HG02938 (cell line): ENCODE measurements around the gene SLC35F6.
"Not testable (repeated sequence)": the region's sequence is repeated elsewhere in the genome, so short reads cannot be mapped to it uniquely, and the experiment has no call there.

Experiments
- ATAC-seq: cut with Tn5 transposase; IDR thresholded peaks from one replicate; pipeline ENCODE4 v1.9.1; 2021; ENCODE audit warnings: mild to moderate bottlenecking, moderate library complexity; ENCODE audit not compliant: unreplicated experiment

SLC35F6 gene

DNA sequence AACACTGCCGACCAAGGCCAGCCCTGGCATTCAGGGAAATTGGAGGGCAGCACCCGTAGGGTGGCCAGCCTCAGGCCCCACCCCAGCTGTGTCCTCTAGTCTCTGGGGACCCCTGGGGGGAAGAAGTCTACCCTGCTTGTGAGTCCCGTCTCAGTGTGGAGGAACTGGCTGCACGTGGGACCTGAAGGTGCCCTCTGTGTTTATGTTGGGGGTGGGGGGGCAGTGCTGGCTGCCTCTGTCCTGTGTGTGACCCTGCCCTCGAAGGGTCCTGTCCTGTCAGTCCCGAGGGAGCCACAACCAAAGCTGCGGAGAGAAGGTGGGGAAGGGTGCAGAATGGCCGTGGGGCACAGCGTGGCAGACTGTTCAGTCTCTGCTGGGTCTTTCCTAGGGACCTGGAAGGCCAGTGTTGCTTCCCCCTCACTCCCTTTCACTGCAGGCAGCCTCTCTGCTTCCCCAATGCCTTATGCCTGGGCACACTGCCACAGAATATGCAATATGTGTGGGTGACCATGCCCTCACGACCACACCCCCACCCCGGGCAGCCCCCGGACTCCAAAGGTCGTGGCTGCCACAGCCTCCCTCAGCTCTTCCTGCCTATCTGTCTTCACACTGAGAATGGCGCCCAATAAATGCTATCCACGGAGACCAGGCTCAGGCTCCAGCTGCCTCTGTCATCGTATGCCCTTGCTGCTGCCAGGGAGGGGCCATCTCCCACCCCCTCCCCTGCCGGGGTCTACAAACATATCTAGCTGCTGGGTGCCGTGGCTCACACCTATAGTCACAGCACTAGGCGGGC, 33.3 kb upstream of the SLC35F6 start:
- ATAC-seq = no peak

DNA sequence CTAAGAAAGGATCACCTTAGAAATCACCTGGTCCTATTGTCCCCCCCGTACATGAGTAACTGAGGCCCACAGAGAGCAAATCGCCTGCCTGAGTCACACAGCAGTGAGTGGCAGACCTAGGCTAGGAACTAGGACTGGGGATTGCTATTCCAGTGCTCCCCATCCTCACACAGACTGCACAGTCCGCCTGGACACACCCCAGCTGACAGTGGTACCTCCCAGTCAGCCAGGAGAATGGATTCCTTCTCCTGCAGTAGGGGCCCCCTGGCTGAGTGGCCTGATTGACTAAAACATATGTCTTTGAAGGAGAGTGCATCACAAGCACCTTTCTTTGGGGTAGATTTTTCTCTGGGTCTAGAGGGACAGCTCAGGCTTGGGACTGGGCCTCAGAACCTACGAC, 32.4 kb upstream of the SLC35F6 start:
- no peak for ATAC-seq

DNA sequence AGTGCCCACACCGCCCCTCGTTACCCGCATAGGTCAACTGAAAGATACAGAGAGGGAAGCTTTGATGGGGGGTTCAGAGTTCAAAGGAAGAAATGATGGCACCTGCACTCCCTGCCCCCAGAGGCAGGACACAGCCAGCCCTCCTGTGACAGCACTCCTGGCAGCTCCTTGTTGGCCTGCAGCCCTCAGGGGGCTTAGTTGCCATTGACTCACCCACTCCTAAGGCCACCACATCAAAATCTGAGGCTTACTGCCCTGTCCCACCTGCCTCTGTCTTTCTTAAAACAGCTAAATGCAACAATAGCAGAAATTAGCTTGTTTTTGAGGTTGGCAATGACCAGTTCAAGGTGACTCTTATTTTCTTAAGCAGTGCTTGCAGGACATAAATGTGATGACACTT, 31.6 kb upstream of the SLC35F6 start:
- no peak for ATAC-seq

DNA sequence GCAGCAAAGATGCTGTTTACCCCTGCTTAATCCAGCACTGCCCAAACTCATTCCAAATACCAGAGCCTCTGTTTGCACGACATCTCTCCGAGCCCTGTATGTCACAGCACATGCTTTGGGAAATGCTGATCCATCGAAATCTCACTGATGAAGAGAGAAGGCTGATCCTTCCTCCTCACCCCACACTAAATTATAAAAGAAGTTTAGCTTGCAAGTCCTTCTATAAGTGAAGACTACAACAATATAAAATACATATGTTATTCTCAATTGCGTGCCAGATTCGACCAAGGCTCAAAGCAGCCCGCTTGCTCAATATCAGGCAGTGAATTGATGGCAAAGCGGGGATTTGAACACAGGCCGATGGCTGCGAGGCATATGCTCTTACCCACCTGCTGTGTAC, 30.7 kb upstream of the SLC35F6 start:
- no peak for ATAC-seq

DNA sequence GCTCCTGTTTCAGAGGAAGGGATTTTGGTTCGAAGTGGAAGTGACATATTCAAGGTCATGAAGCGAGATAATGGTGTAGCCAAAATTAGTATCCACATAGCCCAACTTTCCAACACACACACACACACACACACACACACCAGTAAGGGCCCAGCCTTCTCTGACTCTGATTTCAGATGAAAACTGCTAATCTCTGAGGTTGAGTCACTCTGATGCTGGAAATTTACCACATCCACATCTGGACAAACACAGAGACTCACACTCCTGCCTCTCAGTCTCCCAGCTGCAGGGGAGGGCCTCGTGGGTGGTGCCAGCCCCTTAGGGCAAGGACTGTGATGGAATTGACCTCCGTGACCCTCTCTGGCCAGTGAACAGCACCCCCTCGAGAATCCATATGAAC, 29.0 kb upstream of the SLC35F6 start:
- ATAC-seq = no peak

DNA sequence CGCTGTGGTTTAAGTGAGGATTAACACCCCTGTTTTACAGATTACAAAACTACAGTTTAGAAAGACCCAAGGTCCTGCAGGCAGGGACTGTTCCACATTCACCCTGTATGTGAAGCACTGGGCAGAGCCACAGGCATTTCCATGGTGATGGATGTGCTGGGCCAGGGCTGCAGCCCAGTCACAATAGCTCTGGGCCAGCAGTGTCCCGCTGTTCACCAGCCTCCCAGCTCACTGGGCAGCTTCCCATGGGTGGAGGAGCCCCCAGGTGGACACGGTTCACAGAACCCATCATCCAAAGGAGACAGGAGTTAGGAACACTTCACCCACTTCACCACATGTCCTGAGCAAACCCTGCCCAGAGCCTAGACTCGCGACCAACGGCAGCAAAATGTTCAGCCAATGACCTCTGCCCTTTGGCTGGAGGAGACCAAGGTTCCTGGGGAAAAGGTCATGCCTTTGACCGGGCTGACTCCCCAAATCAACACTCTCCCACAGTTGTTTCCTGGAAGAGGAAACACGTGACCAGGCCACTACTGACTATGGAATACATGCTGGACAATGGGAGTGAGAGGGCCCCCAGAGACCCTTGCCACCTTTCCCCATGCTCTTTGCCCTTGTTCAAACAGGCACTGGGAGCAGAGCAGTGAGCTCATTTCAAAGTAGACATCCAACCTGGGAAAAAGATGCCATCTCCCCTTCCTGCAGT, 28.0 kb upstream of the SLC35F6 start:
- no peak for ATAC-seq

DNA sequence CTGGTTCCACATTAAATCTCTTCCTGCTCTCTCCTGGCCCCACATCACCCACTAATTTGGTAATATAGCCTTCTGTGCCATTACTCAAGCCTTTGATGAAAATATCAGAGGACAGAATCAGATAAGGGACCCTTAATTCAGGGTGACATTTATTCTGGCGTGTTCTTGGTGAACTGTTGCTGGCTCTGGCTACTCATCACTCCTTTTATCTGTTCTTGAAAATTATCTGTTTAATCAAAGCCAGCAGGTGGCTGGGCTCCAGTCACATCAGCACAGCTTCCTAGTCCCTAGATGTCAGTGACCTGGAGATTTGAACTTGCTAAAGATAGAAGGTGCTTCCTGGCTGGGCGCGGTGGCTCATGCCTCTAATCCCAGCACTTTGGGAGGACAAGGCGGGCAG, 26.9 kb upstream of the SLC35F6 start:
- ATAC-seq = no peak

DNA sequence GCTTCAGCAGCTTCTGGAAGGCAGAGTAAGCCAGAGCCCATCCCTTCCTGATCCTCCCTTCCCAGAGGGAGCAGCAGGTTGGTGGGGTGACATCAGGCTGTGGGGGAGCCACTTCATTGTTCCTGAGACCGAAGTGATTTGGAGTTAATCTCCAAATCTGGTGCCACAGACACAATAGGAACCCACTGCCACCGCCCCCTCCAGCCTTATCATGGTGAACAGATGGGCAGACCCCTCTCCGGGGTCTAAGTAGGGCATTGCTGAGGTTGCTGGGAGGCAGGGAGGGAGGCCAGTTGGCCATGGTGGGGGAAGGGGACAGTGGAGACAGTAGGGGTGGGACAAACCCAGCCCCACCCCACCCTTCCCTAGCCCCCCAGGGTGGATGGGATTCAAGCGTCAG, 25.6 kb upstream of the SLC35F6 start:
- no peak for ATAC-seq

DNA sequence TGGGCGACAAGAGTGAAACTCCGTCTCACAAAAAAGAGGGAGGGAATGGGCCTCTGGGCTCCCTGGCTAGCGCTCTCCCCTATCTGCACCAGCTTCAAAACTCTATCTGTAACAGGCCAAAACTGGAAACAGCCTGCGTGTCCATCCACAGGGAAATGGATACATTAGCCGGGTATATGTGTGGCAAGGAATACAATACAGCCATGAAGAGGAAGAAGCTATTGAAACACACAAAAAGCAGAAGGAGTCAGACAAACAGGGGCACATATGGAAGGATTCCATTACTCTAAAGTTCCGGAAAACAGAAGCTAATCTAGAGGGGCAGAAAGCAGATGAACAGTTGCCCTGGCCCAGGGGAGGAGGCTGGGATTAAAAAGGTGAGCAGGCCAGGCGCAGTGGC, 24.6 kb upstream of the SLC35F6 start:
- no peak for ATAC-seq

DNA sequence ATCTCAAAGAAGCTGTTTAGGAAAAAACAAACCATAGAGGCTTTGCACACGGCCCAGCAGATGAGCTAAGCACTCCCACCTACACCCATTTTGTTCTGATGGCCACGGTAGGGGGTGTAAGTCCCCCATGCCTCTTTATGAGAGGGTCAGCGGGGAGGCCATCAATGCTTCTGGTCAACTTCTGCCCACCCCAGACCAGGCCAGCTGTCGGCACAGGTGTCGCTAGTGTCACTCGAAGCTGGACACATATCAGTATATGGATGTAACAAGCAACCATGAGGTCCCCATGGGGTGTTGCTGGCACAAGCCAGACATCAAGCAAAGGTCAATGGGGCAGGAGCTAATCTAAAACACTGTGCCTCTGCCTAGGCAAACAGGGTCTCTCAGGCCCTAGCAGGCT, 23.7 kb upstream of the SLC35F6 start:
- no peak for ATAC-seq

DNA sequence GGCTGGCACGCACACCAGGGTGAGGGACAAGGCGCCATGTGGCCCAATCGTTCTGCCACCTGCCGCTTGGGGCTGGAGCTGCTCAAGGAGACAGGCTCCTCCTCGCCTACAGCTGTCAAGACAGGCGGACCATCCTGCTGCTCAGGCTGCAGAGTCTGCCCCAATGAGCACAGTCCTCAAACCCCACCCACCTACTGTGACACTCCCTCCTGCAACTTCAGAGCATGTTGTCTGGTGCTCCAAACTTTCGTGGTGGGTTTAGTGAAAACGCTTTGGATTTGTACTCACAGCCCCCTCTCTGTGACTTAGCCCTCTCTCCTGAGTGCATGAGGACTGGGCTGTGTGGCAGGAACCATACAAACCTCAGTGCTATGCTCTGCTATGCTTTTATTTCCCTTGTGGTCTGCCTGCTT, 23.2 kb upstream of the SLC35F6 start:
- no peak for ATAC-seq

DNA sequence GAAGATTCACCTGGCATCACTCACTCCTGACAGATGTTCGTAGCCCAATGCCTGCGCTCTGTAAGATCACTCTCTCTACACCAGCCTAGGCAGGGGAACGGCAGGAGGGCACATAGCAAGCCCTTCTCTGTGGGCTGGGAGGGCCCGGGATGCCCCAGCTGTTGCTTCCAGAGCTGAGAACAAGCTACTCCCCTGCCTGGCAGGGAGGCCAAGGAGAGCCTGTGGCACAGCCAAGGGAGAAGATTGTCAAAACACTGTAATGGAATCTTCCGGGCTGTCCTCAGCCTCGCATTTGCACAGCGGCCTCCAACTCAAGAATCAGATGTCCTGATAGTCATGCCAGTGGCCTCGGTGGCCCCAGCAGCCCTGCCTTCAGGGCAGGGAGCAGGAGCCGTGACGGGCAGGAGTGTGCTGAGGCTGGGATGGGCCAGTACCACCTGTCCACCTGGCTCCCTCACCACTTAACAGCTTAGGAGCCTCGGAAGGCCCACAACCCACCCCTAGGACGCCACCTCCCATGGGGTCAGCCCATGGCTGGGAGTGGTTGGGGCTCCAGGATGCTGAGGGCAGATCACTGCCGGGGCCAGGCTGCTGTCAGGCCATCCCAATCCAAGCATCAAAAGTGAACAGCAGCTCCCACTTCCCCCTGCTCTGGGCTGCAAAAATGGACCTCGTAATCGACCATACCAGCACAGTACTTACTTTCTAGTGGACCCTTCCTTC, 21.9 kb upstream of the SLC35F6 start:
- ATAC-seq = no peak

DNA sequence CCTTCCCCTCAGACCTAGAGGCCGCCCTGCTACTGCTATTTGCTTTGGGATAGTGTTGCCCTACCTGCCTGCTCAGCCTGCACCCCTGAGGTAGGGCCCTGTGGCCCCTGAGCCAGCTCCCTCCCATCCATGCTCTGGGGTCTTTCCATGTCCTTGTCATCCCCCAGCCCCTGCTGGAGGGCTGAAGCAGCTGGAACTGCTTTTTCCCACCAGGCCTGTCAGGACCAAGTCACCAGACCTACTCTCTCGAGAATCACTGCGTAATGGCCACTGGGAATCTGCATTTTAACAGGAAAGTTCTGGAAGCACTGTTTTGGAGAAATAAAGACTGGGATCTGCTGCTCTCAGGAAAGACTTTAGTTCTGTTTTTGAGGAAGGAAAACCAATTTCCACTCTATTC, 20.2 kb upstream of the SLC35F6 start:
- no peak for ATAC-seq

DNA sequence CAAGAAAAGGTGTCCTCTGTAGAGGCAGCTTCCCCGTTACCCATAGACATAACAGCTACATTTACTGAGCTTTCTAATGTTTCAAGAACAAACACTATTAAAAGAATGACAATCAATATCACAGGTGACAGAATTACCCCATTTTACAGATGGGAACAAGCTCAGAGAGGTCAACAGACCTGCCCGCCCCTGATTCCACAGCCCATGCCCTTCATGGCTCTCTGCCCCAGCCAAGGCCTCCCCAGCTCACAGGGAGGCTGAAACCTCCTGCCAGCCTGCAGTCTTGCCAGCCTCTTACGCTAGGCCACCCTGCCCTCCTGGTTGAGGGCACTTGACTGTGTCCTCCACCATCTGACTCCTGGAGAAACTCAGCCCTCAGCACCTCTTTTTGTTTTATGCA, 19.1 kb upstream of the SLC35F6 start:
- no peak for ATAC-seq

DNA sequence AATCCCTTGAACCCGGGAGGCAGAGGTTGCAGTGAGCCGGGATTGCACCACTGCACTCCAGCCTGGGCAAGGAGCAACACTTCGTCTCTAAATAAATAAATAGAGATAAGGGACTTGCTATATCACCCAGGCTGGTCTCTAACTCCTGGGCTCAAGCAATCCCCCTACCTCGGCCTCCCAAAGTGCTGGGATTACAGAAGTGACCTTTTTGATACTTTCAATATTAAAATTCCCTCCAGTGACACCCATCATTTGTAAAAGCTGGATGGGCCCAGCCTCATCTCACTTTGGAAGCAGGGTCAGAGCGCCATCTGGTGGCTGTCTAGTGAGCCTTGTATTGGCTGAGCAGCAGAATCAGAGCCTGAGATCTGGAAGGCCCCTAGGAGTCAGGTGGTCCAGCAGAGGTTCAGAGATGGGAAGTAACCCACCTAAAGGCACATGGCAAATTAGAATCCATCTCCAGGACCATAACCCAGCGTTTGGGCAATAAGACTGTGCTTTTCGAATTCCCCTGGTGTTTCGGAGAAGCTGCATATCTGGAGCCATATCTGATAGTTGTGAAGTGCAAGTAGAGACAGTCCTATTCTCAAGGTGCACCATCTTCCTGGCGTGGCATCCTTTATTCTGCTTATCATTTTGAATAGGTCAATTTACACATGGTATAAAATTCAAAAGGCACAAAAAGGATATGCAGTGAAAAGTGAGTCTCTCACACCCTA, 18.3 kb upstream of the SLC35F6 start:
- no peak for ATAC-seq

DNA sequence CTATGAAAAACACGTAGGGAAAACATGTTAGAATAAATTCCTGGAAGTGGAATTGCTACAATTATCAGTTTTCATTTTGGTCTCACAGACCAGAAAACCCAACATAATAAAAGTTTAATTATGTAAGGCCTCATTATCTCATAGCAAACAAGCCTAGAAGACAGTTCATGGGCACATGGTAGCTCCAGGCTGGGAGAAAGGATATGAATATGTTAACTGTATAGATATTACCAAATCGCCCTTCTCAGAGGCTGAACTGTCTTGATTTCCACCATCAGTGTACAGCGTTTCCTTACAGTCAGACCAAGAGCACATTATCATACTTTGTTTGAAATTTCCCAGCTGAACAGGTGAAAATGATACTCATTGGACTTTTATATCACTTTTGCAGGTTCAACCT, 17.1 kb upstream of the SLC35F6 start:
- ATAC-seq = no peak

DNA sequence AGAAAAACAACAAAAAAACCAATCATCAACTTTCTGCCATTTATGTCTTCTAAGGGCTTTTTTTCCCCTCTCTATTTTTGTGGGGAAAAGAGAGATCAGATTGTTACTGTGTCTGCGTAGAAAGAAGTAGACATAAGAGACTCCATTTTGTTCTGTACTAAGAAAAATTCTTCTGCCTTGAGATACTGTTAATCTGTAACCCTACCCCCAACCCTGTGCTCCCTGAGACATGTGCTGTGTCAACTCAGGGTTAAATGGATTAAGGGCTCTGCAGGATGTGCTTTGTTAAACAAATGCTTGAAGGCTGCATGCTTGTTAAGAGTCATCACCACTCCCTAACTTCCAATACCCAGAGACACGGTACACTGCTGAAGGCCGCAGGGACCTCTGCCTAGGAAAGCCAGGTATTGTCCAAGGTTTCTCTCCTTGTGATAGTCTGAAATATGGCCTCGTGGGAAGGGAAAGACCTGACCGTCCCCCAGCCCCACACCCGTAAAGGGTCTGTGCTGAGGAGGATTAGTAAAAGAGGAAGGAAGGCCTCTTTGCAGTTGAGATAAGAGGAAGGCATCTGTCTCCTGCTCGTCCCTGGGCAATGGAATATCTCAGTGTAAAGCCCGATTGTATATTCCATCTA, 14.2 kb upstream of the SLC35F6 start:
- ATAC-seq = not testable (repeated sequence)

DNA sequence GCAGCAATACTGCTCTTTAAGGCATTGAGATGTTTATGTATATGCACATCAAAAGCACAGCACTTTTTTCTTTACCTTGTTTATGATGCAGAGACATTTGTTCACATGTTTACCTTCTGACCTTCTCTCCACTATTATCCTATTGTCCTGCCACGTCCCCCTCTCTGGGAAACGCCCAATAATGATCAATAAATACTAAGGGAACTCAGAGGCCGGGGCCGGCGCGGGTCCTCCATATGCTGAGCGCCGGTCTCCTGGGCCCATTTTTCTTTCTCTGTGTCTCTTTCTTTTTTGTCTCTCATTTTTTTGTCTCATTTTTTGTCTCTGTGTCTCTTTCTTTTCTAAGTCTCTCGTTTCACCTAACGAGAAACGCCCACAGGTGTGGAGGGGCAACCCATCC, 13.6 kb upstream of the SLC35F6 start:
- not testable (repeated sequence) for ATAC-seq

DNA sequence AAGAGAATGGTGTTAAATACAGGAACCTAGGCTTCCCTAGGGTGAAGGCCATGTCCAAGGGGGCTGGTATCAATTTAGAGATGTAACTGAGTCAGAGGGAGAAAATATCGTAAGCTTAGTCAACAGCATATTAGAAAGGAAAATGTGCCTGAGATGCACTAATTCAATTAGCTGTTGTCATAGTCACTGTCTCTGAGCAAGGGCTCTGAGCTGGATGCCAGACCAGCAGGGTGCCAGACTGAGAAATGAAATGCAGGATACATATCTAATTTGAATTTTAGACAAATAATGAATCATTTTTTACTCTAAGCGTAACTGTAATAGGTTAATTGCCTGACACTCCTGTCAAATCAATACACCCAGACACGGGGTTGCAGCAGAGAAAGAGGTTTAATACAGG, 11.4 kb upstream of the SLC35F6 start:
- ATAC-seq = no peak

DNA sequence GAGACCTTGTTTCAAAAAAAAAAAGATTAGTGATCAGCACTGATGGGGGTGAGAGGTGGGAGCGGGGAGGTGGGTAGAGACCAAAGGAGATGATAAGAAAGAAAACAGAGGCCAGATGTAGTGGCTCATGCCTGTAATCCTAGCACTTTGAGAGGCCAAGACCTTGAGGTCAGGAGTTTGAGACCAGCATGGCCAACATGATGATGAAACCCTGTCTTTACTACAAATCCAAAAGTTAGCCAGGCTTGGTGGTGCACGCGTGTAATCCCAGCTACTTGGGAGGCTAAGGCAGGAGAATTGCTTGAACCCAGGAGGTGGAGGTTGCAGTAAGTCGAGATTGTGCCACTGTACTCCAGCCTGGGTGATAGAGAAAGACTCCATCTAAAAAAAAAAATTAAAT, 9.5 kb upstream of the SLC35F6 start:
- ATAC-seq = no peak
